DOHH2 (cell line): ENCODE results near the gene CREB5.

ENCODE experiments used
- H3F3A ChIP-seq: fragments of 200-600 bp; sonication (generic), shearing (Covaris generic); 2 replicates; pipeline ENCODE4 v1.6.0; 2016; ENCODE audit warnings: antibody characterized with exemption, mild to moderate bottlenecking; ENCODE audit not compliant: control insufficient read depth, insufficient read depth
- H3K27ac ChIP-seq: fragments of 200-600 bp; sonication (generic); 2 replicates; pipeline ENCODE4 v1.5.1; 2014; ENCODE audit warnings: low read depth, mild to moderate bottlenecking, low read length, moderate library complexity
- H3K27me3 ChIP-seq: fragments of 200-600 bp; sonication (generic); 2 replicates; pipeline ENCODE4 v1.6.1; 2014; ENCODE audit warnings: mild to moderate bottlenecking, low read length, mixed read lengths; ENCODE audit not compliant: control insufficient read depth
- H3K36me3 ChIP-seq: fragments of 200-600 bp; sonication (generic); 2 replicates; pipeline ENCODE4 v1.6.1; 2014; ENCODE audit warnings: mild to moderate bottlenecking, low read length, moderate library complexity, mixed read lengths; ENCODE audit not compliant: control insufficient read depth
- H3K4me1 ChIP-seq: fragments of 200-600 bp; sonication (generic); 2 replicates; pipeline ENCODE4 v1.6.1; 2014; ENCODE audit warnings: mild to moderate bottlenecking, low read length, mixed read lengths; ENCODE audit not compliant: control insufficient read depth
- H3K4me2 ChIP-seq: fragments of 200-600 bp; sonication (generic); 2 replicates; pipeline ENCODE4 v1.6.0; 2014; ENCODE audit warnings: mild to moderate bottlenecking, low read length, moderate library complexity
- H3K4me3 ChIP-seq: fragments of 200-600 bp; sonication (generic); 2 replicates; pipeline ENCODE4 v1.5.1; 2014; ENCODE audit warnings: mild to moderate bottlenecking, low read length, mixed read lengths
- H3K79me2 ChIP-seq: fragments of 200-600 bp; sonication (generic); 2 replicates; pipeline ENCODE4 v1.6.1; 2014; ENCODE audit warnings: mild to moderate bottlenecking, low read length, mixed read lengths; ENCODE audit not compliant: control insufficient read depth
- H3K9me2 ChIP-seq: fragments of 200-600 bp; sonication (generic); replicated peaks from 2 replicates; pipeline ENCODE4 v1.6.1; 2014; ENCODE audit warnings: mild to moderate bottlenecking, low read length, mixed read lengths; ENCODE audit not compliant: control insufficient read depth
- H3K9me3 ChIP-seq: fragments of 200-600 bp; sonication (generic); 2 replicates; pipeline ENCODE4 v1.6.1; 2014; ENCODE audit warnings: antibody characterized with exemption, low read length, mixed read lengths; ENCODE audit not compliant: control insufficient read depth, insufficient read depth
- H4K20me1 ChIP-seq: fragments of 200-600 bp; sonication (generic); 2 replicates; pipeline ENCODE4 v1.6.0; 2014; ENCODE audit warnings: low read depth, mild to moderate bottlenecking, antibody characterized with exemption, low read length, moderate library complexity; ENCODE audit not compliant: control insufficient read depth, insufficient read depth
- EZH2phosphoT487 ChIP-seq: fragments of 200-600 bp; sonication (generic); IDR thresholded peaks from 2 replicates; pipeline ENCODE4 v1.6.1; 2017; ENCODE audit warnings: borderline replicate concordance, mild to moderate bottlenecking, antibody characterized with exemption, low read length, moderate library complexity, mixed read lengths
- TF ChIP-seq, protein P1 (sequence below): fragments of 200-600 bp; sonication (generic); IDR thresholded peaks from one replicate; pipeline ENCODE4 v1.5.1; 2014; ENCODE audit warnings: antibody characterized with exemption, mild to moderate bottlenecking, low read depth, low read length; ENCODE audit not compliant: poor library complexity, severe bottlenecking

Gene CREB5

DNA sequence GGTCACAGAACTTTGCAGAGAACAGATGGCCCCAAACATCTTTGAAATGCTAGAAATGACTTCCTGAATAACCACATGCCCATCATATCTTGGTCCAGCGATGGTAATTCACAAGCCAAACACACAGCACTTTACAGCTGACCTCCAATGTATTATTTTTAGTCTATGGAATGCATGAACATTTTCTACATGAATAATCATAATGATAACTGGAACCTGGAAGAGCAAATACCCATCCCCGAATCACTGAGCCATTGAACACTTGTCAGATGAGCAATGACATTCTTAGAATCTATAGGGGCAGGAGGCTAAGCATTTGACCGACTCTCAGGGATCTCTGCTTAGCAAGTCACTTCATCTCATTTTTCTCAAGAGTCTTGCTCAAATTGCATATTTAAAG lies 167.3 kb downstream of the CREB5 start:
- H3K36me3 ChIP-seq, result peaks cover 19% of the 10 kb centered on the region
- H3K4me1 ChIP-seq, result peaks cover 53% of the 10 kb centered on the region
- no peak overlapping the region for H3K4me3 ChIP-seq
- H3K27me3 ChIP-seq, result no peaks in the 10 kb centered on the region
- no peak overlapping the region for H3K27ac ChIP-seq
- H3F3A ChIP-seq, result no peaks in the 10 kb centered on the region
- no peaks in the 10 kb centered on the region for H3K9me2 ChIP-seq
- TF ChIP-seq EZH2phosphoT487, result no peak
- TF ChIP-seq, protein P1, sequence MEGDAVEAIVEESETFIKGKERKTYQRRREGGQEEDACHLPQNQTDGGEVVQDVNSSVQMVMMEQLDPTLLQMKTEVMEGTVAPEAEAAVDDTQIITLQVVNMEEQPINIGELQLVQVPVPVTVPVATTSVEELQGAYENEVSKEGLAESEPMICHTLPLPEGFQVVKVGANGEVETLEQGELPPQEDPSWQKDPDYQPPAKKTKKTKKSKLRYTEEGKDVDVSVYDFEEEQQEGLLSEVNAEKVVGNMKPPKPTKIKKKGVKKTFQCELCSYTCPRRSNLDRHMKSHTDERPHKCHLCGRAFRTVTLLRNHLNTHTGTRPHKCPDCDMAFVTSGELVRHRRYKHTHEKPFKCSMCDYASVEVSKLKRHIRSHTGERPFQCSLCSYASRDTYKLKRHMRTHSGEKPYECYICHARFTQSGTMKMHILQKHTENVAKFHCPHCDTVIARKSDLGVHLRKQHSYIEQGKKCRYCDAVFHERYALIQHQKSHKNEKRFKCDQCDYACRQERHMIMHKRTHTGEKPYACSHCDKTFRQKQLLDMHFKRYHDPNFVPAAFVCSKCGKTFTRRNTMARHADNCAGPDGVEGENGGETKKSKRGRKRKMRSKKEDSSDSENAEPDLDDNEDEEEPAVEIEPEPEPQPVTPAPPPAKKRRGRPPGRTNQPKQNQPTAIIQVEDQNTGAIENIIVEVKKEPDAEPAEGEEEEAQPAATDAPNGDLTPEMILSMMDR, result no peak
- no peaks in the 10 kb centered on the region for H3K9me3 ChIP-seq
- H3K4me2 ChIP-seq, result no peak overlapping the region
- H4K20me1 ChIP-seq, result no peaks in the 10 kb centered on the region
- H3K79me2 ChIP-seq, result peaks cover 40% of the 10 kb centered on the region

- H4K20me1 ChIP-seq, result no peaks in the 10 kb centered on the region
- peaks cover 19% of the 10 kb centered on the region for H3K36me3 ChIP-seq
- H3K79me2 ChIP-seq, result peaks cover 29% of the 10 kb centered on the region
- H3K4me1 ChIP-seq, result peaks cover 42% of the 10 kb centered on the region
- H3K9me2 ChIP-seq, result no peaks in the 10 kb centered on the region
- no peak overlapping the region for H3K4me2 ChIP-seq
- no peaks in the 10 kb centered on the region for H3K9me3 ChIP-seq
- H3K4me3 ChIP-seq, result no peak overlapping the region
- TF ChIP-seq EZH2phosphoT487, result no peak
- TF ChIP-seq, protein P1, result no peak
- no peak overlapping the region for H3K27ac ChIP-seq
- H3F3A ChIP-seq, result no peaks in the 10 kb centered on the region
- H3K27me3 ChIP-seq, result no peaks in the 10 kb centered on the region
Measured at GRCh38 chr7:28580665-28581064, 168.3 kb downstream of the CREB5 start.

DNA sequence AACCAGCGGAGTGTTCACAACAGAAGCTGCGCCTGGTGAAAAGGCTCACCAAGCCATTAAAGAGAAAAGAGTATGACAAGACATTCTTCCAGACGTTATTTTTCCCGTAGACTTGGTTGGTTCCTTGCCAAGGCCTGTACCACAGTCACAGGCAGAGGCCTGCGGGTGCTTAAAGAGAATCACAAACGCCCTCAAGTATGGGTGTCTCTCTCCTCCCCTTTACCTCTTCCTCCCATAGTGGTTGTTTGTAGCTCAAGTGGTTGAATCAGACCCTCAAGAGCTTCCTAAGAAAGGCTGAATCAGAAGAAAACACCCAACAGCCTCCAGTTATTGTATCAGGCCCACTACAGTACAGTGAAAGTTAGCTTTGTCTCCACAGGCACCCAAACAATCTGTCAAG lies 169.0 kb downstream of the CREB5 start:
- Histone ChIP-seq H3K79me2 (peaks cover 22% of the 10 kb centered on the region), H3K36me3 (peaks cover 17% of the 10 kb centered on the region), H3K27me3 (no peaks in the 10 kb centered on the region), H3K9me2 (no peaks in the 10 kb centered on the region), H4K20me1 (no peaks in the 10 kb centered on the region), H3F3A (no peaks in the 10 kb centered on the region), H3K27ac (no peak overlapping the region), H3K4me3 (no peak overlapping the region), H3K4me2 (no peak overlapping the region), H3K4me1 (peaks cover 36% of the 10 kb centered on the region), H3K9me3 (no peaks in the 10 kb centered on the region)
- TF ChIP-seq, protein P1, result no peak
- no peak for TF ChIP-seq EZH2phosphoT487

- Histone ChIP-seq H3K79me2 (peaks cover 17% of the 10 kb centered on the region), H3K36me3 (peaks cover 9% of the 10 kb centered on the region), H3K9me2 (no peaks in the 10 kb centered on the region), H3K4me2 (no peak overlapping the region), H4K20me1 (no peaks in the 10 kb centered on the region), H3F3A (no peaks in the 10 kb centered on the region), H3K9me3 (no peaks in the 10 kb centered on the region), H3K4me1 (peaks cover 35% of the 10 kb centered on the region), H3K27me3 (no peaks in the 10 kb centered on the region), H3K27ac (no peak overlapping the region), H3K4me3 (no peak overlapping the region)
- TF ChIP-seq, protein P1, result no peak
- TF ChIP-seq EZH2phosphoT487, result no peak
Measured at GRCh38 chr7:28582226-28582625, 169.9 kb downstream of the CREB5 start.
